ENCODE measurements around the gene SMS.

Gene SMS

GRCh38 chrX:21973321-21974010, 33.0 kb downstream of the SMS start:
- no peak overlapping the region for H3K4me3 ChIP-seq (replicated peaks; ENCODE audit: low read depth, low read length)
- TF ChIP-seq, protein P1, sequence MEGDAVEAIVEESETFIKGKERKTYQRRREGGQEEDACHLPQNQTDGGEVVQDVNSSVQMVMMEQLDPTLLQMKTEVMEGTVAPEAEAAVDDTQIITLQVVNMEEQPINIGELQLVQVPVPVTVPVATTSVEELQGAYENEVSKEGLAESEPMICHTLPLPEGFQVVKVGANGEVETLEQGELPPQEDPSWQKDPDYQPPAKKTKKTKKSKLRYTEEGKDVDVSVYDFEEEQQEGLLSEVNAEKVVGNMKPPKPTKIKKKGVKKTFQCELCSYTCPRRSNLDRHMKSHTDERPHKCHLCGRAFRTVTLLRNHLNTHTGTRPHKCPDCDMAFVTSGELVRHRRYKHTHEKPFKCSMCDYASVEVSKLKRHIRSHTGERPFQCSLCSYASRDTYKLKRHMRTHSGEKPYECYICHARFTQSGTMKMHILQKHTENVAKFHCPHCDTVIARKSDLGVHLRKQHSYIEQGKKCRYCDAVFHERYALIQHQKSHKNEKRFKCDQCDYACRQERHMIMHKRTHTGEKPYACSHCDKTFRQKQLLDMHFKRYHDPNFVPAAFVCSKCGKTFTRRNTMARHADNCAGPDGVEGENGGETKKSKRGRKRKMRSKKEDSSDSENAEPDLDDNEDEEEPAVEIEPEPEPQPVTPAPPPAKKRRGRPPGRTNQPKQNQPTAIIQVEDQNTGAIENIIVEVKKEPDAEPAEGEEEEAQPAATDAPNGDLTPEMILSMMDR (IDR thresholded peaks at IDR 0.05; ENCODE audit: low read length, missing control alignments) = no peak
- no peak for DNase-seq (ENCODE audit: low read depth)

GRCh38 chrX:21974011-21974385, 33.5 kb downstream of the SMS start:
- TF ChIP-seq, protein P1 (IDR thresholded peaks at IDR 0.05; ENCODE audit: low read length, missing control alignments) = no peak
- DNase-seq (ENCODE audit: low read depth) = no peak
- H3K4me3 ChIP-seq (replicated peaks; ENCODE audit: low read depth, low read length) = no peak overlapping the region

DNA sequence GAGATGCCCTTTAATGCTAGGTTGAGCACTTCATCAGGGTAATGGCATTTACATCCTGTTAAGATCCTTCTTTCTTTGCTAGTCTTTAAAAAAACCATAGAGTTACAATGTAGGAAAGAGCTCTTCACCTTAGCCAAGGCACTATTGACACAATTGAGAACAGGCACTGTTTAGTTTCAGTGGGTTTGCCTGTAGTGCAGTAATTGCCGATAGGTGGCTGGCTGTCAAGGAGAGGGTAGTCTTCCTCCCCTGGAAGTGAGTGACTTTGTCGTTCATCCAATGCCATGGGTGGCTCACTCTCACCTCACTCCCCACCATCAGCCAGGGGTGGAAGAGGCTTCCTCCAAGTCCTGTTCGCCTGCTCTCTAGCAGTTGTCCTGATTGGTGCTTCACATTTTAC, 34.7 kb downstream of the SMS start:
- H3K4me3 ChIP-seq (replicated peaks; ENCODE audit: low read depth, low read length) = no peak overlapping the region
- no peak for DNase-seq (ENCODE audit: low read depth)
- TF ChIP-seq, protein P1 (IDR thresholded peaks at IDR 0.05; ENCODE audit: low read length, missing control alignments) = no peak

DNA sequence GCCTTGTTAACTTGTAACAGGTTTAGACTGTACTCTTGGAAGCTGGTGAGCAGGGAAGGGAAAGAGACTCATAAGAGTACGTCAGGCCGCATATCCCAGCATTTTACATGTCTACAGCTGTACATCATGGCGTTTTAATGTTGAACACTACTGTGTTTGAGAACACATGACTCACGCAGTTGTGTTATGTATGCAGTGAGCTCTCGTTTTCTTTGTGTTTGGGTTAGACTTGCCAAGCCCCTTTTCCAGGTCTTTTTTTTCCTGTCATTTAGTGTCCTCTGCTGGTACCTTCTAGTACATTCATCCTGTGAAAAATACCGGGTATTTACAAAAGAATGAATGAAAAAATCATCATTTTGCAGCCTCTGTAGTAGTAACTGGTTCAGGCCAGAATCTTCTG, 35.3 kb downstream of the SMS start:
- no peak overlapping the region for H3K4me3 ChIP-seq (replicated peaks; ENCODE audit: low read depth, low read length)
- TF ChIP-seq, protein P1 (IDR thresholded peaks at IDR 0.05; ENCODE audit: low read length, missing control alignments) = peak; percentile 46
- DNase-seq (ENCODE audit: low read depth) = peak; percentile 80

- TF ChIP-seq, protein P1 (IDR thresholded peaks at IDR 0.05; ENCODE audit: low read length, missing control alignments) = no peak
- DNase-seq (ENCODE audit: low read depth) = no peak
- H3K4me3 ChIP-seq (replicated peaks; ENCODE audit: low read depth, low read length) = no peak overlapping the region
Observed at GRCh38 chrX:21978346-21978745, 37.8 kb downstream of the SMS start.

DNA sequence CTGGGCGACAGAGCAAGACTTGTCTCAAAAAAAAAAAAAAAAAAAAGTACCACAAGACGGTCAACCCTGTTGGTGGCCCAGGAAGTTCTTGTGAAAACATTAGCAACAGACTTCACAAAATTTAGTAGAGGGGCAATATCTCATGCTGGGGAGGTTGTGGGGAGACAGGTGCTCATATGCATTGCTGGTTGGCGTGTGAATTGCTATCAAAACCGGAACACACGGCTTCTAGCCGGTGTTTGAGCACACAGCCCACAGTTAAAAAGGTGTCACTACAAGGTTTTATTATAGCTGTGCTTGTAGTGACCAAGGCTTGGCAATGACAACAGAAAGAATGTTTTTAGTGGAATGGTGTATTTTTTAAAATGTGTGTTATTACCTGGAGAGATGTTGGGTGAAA, 41.8 kb downstream of the SMS start:
- no peak for DNase-seq (ENCODE audit: low read depth)
- TF ChIP-seq, protein P1 (IDR thresholded peaks at IDR 0.05; ENCODE audit: low read length, missing control alignments) = no peak
- H3K4me3 ChIP-seq (replicated peaks; ENCODE audit: low read depth, low read length) = no peak overlapping the region

- peak; percentile 81 for DNase-seq (ENCODE audit: low read depth)
- no peak overlapping the region for H3K4me3 ChIP-seq (replicated peaks; ENCODE audit: low read depth, low read length)
- TF ChIP-seq, protein P1 (IDR thresholded peaks at IDR 0.05; ENCODE audit: low read length, missing control alignments) = peak; percentile 80
Observed at GRCh38 chrX:21985332-21985777, 44.8 kb downstream of the SMS start.
